Stimulated activated CD4-positive, alpha-beta T cell treated with anti-CD3 and anti-CD28 coated beads, Interleukin-15, amount 100 ng/mL, for 24 hours (primary cell): ENCODE measurements around the gene KRT3.
"Not testable (repeated sequence)": the region's sequence is repeated elsewhere in the genome, so short reads cannot be mapped to it uniquely, and the experiment has no call there.

Experiments used
- DNase-seq: peaks from one replicate; pipeline ENCODE4 v3.0.0-alpha.2; 2020

Gene KRT3

DNA sequence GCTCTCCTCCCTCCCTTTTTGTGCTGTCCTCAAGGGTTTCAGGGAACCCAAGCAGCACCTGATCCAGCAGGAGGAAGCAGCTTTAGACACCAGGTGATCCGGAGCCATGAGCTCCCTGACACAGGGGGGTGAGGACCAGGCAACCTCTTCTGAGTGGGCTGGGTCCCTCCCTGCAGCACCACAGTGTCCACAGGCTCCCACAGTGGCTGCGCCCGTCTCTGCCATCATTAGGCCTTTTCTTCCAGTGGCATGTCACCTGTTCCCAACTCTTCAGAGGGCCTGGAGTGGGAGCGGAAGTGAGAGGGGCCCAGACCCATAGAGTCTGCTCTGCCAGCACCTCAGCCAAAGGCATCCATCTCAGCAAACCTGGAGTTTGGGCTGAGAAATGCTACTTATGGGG is 18.4 kb downstream of the KRT3 start:
- DNase-seq: no peak

- DNase-seq: no peak
Measured at GRCh38 chr12:52776913-52777395, 19.0 kb downstream of the KRT3 start, which contains the start of gene KRT76. TSS of gene KRT76 (minus strand) at chr12:52777345. CDS start at chr12:52777291, 54 bp downstream.

- DNase-seq: no peak
Measured at GRCh38 chr12:52776435-52776834, 19.5 kb downstream of the KRT3 start.

DNA sequence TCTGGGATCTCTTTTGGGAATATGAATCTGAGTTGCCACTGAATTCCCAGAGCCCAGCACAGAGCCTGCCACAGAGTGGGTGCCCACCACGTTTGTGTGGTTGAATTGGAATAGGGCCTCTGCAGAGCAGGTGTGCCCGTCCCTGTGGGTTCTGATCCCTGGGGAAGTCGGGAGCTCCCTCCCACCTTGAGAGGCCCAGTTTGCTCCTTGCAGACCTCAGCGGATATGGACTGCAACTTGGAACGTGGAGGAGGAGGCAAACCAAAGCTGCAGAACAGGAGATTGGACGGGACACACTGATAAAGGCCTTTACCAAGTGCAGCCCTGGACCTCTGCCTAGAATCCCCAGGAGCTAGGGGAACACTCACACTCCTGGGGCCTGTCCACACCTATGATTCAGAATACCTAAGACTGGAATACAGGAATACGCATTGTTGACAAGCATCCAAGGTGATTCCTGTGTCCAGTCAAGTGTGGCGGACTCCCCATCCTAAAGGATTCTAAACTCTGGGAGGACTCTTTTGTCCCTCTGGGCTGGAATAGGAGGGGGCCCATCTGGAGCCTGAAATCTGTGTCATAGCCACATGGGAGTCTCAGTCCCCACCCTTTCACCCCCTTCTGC is 21.2 kb downstream of the KRT3 start:
- no peak for DNase-seq

- DNase-seq: no peak
Measured at GRCh38 chr12:52772772-52773171, 23.1 kb downstream of the KRT3 start.

DNA sequence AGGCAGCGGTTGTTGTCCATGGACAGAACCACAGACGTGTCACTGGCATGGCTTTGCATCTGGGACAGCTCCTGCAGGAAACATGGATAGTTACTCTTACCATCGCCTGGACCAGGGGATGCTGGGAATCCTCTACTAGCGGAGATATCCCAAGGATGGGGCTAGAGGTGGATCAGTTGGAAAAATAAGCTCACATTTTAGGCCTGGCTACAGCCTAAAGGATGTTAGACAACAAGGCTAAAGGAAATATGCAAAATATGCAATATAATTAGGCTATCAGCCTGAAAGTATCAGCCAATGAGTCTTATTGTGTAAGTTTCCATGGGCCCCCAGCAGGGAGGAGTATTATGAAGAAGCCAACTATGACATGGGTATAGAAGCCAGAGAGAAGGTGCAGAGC is 23.7 kb downstream of the KRT3 start:
- no peak for DNase-seq

DNA sequence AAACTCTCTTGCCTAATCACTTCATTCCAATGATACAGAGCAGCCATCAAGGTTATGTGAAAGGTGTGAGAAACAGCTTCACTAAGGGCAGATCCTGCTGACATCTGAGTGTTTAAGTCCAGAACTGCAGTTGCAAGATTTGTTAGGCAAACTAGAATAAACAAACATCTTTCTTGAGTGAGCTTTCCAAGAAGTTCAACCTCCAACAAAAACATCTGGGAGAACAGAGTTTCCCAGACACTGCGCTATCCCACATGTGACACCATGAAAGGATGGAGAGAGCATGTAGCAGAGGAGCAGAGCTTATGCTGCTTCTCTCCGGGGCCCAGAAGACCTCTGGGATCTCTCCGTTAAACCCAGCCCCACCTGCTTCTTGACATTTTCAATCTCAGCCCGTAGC is 24.4 kb downstream of the KRT3 start:
- DNase-seq: no peak

- no peak for DNase-seq
Measured at GRCh38 chr12:52771088-52771487, 24.8 kb downstream of the KRT3 start.

DNA sequence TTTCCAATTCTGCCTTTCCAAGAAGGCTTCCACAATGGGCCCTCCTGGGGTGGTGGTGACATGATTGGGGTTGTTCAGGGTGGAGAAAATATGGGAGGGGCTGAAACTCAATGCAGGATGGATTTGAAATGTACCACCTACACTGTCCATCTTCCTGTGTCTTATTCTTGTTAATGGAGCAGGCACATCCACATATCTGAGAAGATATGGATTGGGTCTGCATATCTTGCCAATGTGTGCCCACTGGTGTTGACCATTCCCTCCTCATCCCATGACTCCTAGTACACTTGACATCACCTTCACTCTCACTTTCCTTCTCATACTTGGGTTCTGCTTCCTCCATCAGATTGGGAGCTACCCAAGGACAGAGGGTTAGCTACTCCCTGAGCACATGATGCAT is 26.0 kb downstream of the KRT3 start:
- DNase-seq: no peak

DNA sequence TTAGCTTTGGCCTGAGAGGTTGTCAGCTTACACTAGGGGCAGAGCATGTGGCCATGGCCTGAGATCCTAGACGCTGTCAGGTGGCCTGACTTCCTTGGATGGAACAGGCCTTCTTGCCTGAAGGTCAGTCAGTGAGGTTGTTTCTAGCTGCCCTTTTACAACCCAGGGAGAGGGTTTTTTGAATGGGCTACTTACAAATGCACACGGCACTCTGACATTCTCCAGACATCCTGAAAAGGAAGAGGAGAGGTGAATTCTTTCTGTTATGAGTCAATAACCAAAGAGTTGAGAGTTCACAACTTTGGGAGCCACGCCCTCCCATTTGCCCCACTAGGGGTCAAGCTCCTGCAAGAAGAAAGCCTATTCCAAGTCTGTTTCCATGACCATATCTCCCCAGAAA is 26.6 kb downstream of the KRT3 start:
- no peak for DNase-seq

GRCh38 chr12:52768479-52769200 is 27.3 kb downstream of the KRT3 start:
- no peak for DNase-seq

GRCh38 chr12:52767427-52767826 is 28.5 kb downstream of the KRT3 start:
- no peak for DNase-seq

- DNase-seq: no peak
Measured at GRCh38 chr12:52767020-52767379, 28.9 kb downstream of the KRT3 start.

GRCh38 chr12:52766351-52767019 is 29.4 kb downstream of the KRT3 start:
- DNase-seq: no peak

DNA sequence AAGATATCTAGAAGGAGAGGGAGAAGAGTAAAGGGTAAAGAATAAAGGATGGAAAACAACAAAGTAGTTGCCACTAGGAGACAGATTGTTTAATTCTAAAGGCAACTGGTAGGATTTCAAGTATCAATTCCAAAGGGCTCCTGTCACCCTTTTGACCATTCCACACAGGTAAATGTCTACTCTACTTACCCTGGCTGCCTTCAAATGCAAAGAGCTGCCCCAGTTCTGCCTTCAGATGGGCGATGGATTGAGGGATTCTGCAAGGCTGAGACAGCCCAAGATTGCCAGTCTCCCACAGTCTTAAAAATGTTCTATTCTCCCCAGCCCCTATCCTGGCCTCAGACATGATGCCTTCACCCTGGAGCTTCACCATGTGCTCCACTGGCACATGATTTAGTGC is 30.2 kb downstream of the KRT3 start:
- DNase-seq: no peak

GRCh38 chr12:52763991-52764390 is 31.9 kb downstream of the KRT3 start:
- no peak for DNase-seq

- no peak for DNase-seq
Measured at GRCh38 chr12:52763036-52763659, 32.8 kb downstream of the KRT3 start.

DNA sequence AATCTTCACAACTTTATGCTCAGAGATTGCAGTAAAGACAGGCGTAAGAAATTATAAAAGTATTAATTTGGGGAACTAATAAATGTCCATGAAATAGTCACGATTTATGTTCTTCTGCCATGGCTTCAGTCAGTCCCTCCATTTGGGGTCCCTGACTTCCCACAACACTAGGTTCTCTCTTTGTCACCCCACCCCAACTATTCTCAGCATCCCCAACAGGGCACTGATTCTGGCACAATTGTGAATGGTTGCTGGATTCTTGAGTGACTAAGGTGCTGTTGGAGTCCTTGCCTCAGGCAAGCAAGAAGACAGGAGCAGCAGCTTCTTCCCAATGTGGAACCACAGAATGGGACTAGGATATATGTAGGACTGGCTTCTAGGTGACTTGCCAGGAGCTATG is 34.1 kb downstream of the KRT3 start:
- no peak for DNase-seq

DNA sequence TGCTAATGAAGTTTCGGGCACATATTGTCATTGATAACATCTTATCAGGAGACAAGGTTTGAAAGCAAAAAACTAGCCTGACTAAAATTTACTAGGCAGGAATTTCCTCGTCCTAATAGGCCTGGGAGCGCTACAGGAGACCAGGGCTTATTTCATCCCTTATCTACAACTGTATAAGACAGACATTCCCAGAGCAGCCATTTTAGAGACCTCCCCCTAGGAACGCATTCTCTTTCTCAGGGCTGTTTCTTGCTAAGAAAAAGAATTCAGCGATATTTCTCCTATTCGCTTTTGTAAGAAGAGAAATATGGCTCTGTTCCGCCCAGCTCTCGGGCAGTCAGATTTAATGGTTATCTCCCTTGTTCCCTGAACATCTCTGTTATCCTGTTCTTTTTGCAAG is 34.7 kb downstream of the KRT3 start:
- not testable (repeated sequence) for DNase-seq

GRCh38 chr12:52760623-52761022 is 35.3 kb downstream of the KRT3 start:
- no peak for DNase-seq

DNA sequence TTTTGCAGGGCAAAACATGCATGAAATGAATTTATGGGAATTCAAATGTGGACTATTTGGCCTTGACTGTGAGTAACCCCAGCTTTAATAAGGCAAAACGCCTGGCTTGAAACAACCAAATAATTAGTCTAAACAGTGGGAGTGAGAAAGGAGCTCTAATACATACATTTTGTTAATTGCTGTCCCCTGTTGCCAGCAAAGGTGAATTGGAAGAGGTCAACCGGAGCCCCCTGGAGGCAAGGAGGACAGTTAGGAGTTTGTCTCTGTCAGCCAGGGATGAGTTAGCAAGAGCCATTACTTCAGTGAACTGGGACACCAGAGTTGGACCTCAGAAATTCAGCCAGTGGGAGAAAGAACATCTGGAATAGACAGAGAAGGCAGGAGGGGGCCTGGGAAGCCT is 36.2 kb downstream of the KRT3 start:
- DNase-seq: no peak

- no peak for DNase-seq
Measured at GRCh38 chr12:52759218-52759617, 36.7 kb downstream of the KRT3 start.

DNA sequence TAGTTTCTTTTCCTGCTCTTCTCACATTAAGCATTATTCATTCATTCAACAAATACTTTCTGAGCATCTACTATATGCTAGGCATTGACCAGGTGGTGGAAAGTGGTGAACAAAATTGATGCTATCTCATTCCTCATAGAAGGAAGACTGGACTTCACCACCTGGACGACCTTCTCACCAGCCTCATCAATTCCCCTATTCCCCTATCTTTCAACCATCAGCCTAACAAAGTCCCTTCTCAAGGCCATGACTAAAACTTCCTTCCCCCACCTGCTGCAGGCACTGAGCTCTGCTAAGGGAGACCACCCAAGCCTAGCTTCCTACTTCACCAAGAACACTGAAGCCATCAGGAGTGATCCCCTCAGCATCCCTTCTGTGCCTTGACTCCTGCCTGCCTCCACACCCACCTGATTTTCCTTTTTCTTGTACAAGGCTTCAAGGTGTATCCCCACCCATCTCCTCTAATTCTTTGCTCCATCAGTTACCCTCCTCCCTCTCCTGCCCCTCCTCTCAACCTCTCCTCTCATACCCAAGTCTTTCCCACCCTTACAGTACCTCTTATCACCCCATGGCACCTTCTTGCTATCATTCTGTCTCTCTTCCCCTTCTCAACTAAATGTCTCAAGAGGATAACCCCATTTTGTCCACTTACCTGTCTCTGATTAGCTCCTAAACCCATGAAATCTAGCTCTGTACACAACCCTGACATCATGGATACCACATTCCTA is 38.3 kb downstream of the KRT3 start:
- no peak for DNase-seq
